Lower lobe of right lung (tissue), 2 donors: Measurements from ENCODE around the gene TNFSF8. TPM values are rescaled to one million over a fixed set of nuclear protein-coding genes. Genes with fewer than 3 reads are reported as not detected.

Source experiments
- ATAC-seq, 2 donors: fragments of 200-7000 bp; cut with Tn5 transposase; one replicate each; pipeline ENCODE4 v1.9.1; 2020 to 2022; ENCODE audit warnings: mild to moderate bottlenecking in 2 of 2, moderate library complexity in 2 of 2
- DNase-seq: peaks from one replicate; pipeline ENCODE4 v3.0.0-alpha.2; 2020
- H3K27ac ChIP-seq: fragments of 200-600 bp; one replicate; pipeline ENCODE4 v1.8.0; 2022
- H3K27me3 ChIP-seq: fragments of 200-600 bp; one replicate; pipeline ENCODE4 v1.8.0; 2022; ENCODE audit warnings: low read depth
- H3K36me3 ChIP-seq: fragments of 200-600 bp; one replicate; pipeline ENCODE4 v1.8.0; 2022; ENCODE audit warnings: mild to moderate bottlenecking
- H3K4me1 ChIP-seq: fragments of 200-600 bp; one replicate; pipeline ENCODE4 v1.8.0; 2022
- H3K4me3 ChIP-seq: fragments of 200-600 bp; one replicate; pipeline ENCODE4 v1.8.0; 2022; ENCODE audit warnings: mild to moderate bottlenecking
- H3K9me3 ChIP-seq: fragments of 200-600 bp; one replicate; pipeline ENCODE4 v1.8.0; 2022
- CTCF ChIP-seq: fragments of 200-600 bp; IDR thresholded peaks from one replicate; pipeline ENCODE4 v1.8.0; 2022; ENCODE audit warnings: antibody characterized with exemption, mild to moderate bottlenecking
- intact Hi-C: fragments of 100-400 bp; cut with DNase I; formaldehyde crosslinking; loops from one replicate; pipeline ENCODE4 v1.11.0; 2022
- total RNA-seq: library from RNA; stranded (reverse); fragmentation: NEBNext Ultra II Directional; extraction: Animal tissue kit (Norgen Biotek cat#: 25700); gene quantifications from one replicate; pipeline ENCODE4 v1.2.1, GENCODE V29; 2021
- donor health status: DM: no; HTN: yes; CAD: no; lungs with severe emphysema.

TNFSF8 gene
- total RNA-seq, 1 donor from 2014 or later: 3.5 TPM

GRCh38 chr9:114887963-114888362, 42.4 kb downstream of the TNFSF8 start:
- Histone ChIP-seq H3K9me3 (no peaks in the 10 kb centered on the region), H3K36me3 (no peaks in the 10 kb centered on the region), H3K27me3 (no peaks in the 10 kb centered on the region), H3K4me3 (no peak overlapping the region), H3K4me1 (peaks cover 23% of the 10 kb centered on the region), H3K27ac (no peak overlapping the region)
- intact Hi-C loops: no loop called here
- no peak for ATAC-seq
- TF ChIP-seq CTCF: no peak
- DNase-seq: no peak

GRCh38 chr9:114884787-114885452, 45.5 kb downstream of the TNFSF8 start:
- H3K27ac ChIP-seq: peak overlapping the region; percentile 42

GRCh38 chr9:114883709-114884108, 46.7 kb downstream of the TNFSF8 start:
- Histone ChIP-seq H3K4me3 (no peak overlapping the region), H3K27ac (no peak overlapping the region), H3K36me3 (no peaks in the 10 kb centered on the region), H3K4me1 (peaks cover 6% of the 10 kb centered on the region), H3K9me3 (no peaks in the 10 kb centered on the region), H3K27me3 (no peaks in the 10 kb centered on the region)
- no peak for DNase-seq
- TF ChIP-seq CTCF: no peak
- intact Hi-C loops: no loop called here
- peak in 1 of 2 donors; percentile 56 for ATAC-seq

More at GRCh38 chr9:114884787-114885452, 45.5 kb downstream of the TNFSF8 start:
- H3K4me3 ChIP-seq: no peak overlapping the region
- H3K27me3 ChIP-seq: no peaks in the 10 kb centered on the region
- peaks cover 18% of the 10 kb centered on the region for H3K4me1 ChIP-seq
- no peak for TF ChIP-seq CTCF
- intact Hi-C loops: no loop called here
- H3K36me3 ChIP-seq: no peaks in the 10 kb centered on the region
- no peaks in the 10 kb centered on the region for H3K9me3 ChIP-seq
- ATAC-seq (peak; percentile 77 to 89), DNase-seq (peak; percentile 53)

GRCh38 chr9:114880291-114880745, 50.1 kb downstream of the TNFSF8 start:
- intact Hi-C loops: no loop called here
- no peak for TF ChIP-seq CTCF
- ATAC-seq: no peak

GRCh38 chr9:114878879-114879564, 51.4 kb downstream of the TNFSF8 start:
- DNase-seq: no peak
- ATAC-seq: no peak
- H3K4me1 ChIP-seq: no peaks in the 10 kb centered on the region
- intact Hi-C loops: no loop called here
- no peak for TF ChIP-seq CTCF
- H3K27ac ChIP-seq: no peak overlapping the region
- no peaks in the 10 kb centered on the region for H3K36me3 ChIP-seq
- H3K27me3 ChIP-seq: no peaks in the 10 kb centered on the region
- H3K9me3 ChIP-seq: no peaks in the 10 kb centered on the region
- H3K4me3 ChIP-seq: no peak overlapping the region

More at GRCh38 chr9:114880291-114880745, 50.1 kb downstream of the TNFSF8 start:
- Histone ChIP-seq H3K9me3 (no peaks in the 10 kb centered on the region), H3K4me1 (peaks cover 3% of the 10 kb centered on the region), H3K27me3 (no peaks in the 10 kb centered on the region), H3K4me3 (no peak overlapping the region), H3K27ac (no peak overlapping the region), H3K36me3 (no peaks in the 10 kb centered on the region)
- no peak for DNase-seq
